HTERT RPE-1 (cell line): Measurements from ENCODE around the gene WSCD2.

Source experiments
- in situ Hi-C: fragments of 300-500 bp; cut with MboI; formaldehyde crosslinking; loops from 4 replicates; pipeline ENCODE4 v1.14.3; 2020; ENCODE audit warnings: low sequenced_read_pairs

The WSCD2 gene

GRCh38 chr12:108260039-108260438 is 131.0 kb downstream of the WSCD2 start:
- in situ Hi-C loops: no loop called here

GRCh38 chr12:108260969-108261368 is 131.9 kb downstream of the WSCD2 start:
- in situ Hi-C loops: no loop called here

DNA sequence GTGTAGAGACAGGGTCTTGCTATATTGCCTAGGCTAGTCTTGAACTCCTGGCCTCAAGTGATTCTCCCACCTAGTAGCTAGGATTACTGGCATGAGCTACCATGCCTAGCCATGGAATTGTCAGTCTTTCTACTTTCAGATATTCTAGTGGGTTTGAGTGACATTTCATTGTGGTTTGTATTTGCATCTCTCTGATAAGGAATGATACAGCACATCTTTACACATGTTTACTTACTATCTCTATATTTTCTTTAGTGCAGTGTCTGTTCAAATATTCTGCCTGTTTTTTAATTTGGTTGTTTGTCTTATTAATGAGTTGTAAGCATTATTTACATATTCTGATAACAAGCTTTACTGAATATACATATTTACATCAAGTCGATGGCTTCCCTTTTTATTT is 136.4 kb downstream of the WSCD2 start:
- in situ Hi-C loops: no loop called here

- in situ Hi-C loops: no loop called here
Observed at GRCh38 chr12:108266131-108266530, 137.0 kb downstream of the WSCD2 start.

DNA sequence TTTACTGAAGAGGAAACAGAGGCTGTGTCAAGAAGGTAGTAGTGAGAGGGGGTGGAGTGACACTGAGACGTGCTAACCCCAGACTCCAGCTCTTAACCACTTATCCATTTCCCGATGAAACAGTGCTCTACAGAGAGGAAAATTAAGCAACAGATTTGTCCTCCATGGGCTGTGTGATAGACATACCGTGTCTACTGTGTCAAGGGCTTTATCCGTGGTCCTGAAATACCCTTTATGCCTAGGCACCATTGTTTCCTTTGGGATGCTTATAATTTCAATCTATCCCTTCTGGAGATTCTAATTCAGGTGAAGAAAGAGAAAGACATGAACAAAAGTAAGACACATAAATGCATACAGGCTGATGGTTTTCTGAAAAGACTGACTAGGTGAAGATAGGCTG is 138.4 kb downstream of the WSCD2 start:
- in situ Hi-C loops: no loop called here

GRCh38 chr12:108268397-108268796 is 139.3 kb downstream of the WSCD2 start:
- in situ Hi-C loops: no loop called here

- in situ Hi-C loops: no loop called here
Observed at GRCh38 chr12:108269224-108269623, 140.1 kb downstream of the WSCD2 start.

DNA sequence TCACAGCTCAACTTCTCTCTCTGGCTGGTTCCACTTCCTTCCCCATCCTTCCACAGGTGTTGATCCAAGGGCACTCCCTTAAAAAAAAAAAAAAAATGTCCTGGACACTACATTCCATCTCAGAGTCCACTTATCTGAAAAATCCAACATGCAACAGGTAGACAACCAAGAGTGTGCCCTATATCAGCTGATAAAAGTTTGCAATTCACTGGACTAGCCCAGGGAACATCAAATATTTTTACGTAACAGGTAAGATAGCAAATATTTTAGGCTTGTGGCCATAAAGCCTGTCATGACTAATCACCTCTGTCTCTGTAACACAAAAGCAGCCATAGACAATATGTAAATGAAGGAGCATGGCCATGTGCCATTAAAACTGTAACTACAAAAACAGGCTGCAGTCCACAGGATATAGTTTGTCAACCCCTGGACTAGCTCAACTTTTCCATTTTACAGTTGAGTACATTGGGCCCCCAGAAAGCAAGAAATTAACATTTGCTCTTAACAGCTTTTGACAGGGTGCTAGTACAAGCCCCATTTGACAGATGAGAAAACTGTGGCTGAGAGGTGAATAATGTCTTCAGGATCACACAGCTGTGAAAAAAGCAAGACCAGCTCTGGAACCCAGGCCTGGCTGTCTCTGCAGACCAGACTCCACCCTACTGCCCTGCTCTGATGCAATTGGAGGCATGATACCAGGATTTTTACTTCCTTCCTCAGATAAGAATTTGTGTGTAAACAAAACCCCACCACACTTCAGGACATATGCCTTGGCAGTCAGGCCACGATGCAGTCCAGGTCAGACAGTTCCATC is 141.2 kb downstream of the WSCD2 start:
- in situ Hi-C loops: no loop called here

- in situ Hi-C loops: no loop called here
Observed at GRCh38 chr12:108270849-108271143, 141.7 kb downstream of the WSCD2 start.

DNA sequence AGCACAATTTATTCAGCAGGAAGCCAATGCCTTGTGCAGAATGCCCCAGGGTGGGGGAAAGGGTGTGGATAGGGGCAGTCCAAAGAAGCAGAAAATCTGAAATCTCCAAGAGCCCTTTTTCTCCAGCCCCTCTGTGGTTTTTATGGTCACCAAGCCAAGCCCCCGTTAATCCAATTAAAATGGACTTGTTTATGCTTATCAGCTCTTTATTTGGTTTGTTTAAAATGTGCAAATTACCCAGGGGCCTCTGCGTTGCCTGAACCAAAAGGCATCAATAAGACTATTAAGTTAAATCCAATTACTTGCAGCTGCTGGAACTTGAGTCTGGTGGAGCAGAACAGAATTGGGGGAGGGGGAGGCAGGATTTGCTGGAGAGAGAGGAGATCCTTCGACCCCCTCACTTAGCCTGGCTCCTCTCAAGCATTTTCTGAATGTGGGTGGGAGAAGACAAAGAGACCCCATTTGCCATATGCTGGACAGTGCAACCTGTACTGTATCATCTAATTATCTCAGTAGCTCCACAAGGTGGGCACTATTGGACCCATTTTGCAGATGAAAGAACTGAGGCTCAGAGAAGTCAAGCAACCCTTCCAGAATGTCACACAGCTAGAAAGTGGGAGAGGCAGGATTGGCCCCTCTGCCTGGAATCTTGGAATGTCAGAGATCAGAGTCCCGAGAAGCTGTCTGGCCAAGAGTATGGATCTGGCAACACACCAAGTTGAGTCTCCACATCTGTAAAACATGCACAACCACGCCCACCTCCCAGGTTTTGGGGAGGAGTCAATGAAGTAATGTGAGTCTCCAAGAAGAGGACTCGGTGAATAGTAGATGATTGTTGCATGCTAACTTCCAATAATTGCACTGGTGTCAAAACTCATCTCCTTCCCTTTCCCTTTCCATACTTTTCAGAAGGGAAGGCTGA is 143.1 kb downstream of the WSCD2 start:
- in situ Hi-C loops: no loop called here

DNA sequence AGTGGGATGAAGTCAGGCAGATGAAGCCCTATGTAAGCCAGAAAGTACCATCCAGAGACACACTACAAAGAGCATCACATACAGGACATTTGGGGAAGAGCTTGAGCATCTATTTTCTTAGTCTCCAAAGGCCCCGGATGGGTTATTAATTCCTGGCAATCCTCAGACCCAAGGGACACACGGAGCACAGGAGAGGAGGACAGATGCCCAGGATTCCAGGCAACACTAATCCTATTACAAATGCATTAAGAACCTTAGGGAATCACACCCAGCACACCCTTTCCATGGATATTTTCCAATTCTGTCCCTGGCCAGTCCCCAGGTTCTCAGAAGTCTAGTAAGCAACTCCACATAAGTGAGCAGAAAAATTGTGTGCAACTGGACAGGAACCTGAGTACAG is 144.1 kb downstream of the WSCD2 start:
- in situ Hi-C loops: no loop called here

DNA sequence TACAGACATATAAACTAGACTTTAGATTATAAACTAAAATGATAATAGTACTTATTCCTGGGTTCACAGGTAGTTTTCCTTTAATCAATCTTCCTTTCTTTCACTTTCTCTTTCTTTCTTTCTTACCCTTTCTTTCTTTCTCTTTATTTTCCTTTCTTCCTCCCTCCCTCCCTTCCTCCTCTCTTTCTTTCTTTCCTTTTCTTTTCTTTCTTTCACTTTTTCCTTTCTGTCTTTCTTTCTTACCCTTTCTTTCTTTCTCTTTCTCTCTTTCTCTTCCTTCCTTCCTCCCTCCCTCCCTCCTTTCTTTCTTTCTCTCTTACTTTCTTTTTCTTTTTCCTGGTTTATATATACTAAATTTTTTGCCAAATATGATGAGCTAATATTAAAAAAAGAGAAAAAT is 148.5 kb downstream of the WSCD2 start:
- in situ Hi-C loops: no loop called here

GRCh38 chr12:108282160-108282559 is 153.1 kb downstream of the WSCD2 start:
- in situ Hi-C loops: no loop called here

DNA sequence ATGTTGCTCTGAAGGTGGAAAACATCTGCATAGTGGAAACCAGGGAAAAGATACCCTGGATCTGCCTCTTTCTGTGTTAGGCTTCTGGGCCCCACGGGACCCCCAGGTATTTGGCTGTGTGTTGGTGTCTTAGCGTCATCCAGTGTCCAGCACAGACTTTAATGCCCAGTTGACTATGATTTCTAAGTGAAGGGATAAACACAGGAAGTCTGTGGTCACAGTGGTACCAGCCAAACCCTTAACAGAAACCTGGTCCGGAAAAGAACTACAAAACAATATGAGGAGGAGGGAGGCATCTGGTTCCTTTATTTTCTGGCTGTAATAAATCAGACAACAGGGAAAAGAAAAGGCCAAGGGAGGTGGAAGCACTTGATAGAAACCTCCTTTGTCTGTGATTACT is 153.6 kb downstream of the WSCD2 start:
- in situ Hi-C loops: no loop called here

DNA sequence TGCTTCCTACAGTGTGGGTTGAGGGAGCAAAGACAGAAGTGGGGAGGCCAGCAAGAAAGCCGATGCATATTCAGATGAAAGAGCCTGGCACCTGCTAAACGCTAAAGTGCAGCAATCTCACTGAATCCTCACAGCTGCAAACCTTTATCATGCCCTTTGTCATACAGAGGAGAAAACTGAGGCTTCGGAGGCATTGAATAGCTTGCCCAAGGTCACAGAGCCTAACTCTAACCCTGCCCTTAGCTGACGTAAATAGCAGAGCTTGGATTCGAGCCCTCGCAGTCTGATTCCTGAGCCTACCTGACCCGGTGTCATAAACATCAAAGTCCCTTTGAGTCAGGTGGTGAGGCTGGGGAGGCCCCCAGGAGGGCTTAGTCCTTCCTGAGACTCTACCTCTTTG is 155.1 kb downstream of the WSCD2 start:
- in situ Hi-C loops: no loop called here

DNA sequence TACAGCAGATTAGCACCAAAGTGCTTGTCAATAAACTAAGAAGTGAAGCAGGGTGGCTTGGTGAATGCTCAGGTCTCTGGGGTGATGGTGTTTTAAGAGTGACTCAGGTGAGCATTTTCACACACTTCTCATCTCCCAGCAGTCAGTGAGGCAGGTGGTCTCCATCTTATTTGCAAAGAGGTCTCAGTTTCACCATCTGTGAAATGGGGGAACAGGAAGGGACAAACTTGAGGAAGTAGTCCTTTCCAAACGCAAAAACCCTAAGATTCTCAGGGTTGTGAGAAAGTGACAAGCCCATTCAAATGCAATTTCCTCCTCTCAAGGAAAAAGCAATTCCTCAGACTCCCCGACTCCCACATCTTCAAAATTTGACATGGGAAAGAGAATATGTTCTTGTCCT is 155.9 kb downstream of the WSCD2 start:
- in situ Hi-C loops: no loop called here

DNA sequence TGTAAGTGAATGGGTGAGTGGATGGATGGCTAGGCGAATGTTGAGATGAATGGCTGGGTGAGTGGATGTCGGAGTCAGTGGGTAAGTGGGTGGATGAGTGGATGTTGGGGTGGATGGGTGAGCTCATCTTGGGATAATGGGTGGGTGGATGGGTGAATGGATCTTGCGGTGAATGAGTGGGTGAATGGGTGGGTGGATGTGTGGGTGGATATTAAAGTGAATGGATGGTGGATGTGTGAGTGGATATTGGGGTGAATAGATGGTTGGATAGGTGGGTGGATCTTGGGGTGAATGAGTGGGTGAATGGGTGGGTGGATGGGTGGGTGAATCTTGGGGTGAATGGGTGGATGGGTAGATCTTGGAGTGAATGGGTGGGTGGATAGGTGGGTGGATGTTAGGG is 158.1 kb downstream of the WSCD2 start:
- in situ Hi-C loops: no loop called here

DNA sequence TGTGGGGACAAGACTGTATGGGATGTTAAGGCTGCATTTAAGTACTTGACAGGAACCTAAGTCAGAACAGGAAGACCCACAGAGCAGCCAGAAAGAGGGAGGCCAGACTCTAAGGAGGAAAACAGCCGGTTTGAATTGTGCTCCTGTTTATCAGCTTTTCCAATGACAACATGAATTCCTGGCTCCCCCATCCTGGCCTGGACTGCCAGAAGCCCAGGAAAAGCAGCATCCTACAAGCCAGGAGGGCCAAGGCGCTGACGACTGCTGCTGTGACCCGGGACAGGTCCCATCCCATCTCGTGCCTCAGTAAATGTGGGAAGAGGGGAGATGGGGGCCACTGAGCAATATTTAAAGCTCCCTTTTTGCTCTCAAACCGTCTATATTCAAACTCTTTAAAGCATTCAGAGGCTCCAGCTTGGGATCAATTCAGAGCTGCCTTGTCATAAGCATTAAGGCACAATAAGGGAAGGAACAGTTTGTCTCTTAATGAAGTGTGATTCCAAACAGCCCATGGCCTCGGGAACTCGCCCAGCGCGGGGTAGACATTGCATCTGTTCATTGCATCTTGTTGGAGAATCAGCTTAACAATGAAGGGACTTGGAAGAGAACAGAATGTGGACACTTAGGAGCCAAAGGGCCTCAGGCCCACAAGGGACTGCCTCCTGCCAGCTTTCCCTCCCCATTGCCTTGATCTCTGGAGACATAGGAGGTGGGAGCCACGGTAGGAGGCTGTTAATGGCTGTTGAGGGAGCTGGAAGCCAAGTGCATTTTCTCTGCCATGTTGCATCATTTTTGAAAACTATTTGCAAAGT is 160.5 kb downstream of the WSCD2 start:
- in situ Hi-C loops: no loop called here

DNA sequence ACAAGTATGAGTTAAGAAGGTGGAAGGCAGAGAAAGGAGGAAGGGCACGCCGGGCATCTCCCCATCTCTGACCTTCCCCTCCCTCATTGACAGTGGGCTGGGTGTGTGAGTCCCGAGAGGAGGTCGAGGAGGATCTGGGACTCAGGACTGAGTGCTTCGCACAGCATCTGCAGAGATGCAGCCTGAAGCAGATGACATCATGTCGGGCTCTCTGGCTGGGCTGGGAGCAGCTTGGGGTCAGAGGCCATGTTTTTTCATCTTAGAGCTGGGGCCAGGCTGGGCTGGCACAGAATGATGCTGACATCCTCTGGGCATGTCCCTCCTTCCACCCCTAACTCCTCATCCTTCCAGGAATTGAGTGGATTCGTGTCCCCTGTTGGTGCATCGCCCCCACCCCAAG is 166.6 kb downstream of the WSCD2 start:
- in situ Hi-C loops: no loop called here

GRCh38 chr12:108296945-108297344 is 167.9 kb downstream of the WSCD2 start:
- in situ Hi-C loops: no loop called here

DNA sequence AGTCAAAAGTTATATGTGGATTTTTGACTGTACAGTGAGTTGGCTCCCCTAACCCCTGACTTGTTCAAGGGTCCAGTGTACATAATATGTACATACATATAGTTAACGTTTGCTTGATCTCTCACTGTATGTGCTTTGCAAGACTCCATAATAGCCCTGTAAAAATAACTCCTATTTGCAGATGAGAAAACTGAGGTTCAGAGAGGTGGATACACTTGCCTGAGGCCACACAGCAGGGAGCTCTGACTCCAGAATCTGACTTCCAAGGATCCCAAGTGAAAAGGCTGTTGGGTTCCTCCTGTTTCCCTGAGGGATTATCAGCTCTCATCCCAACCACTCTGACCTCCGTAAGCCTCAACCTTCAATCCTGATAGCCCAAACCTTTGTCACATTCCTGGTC is 168.3 kb downstream of the WSCD2 start:
- in situ Hi-C loops: no loop called here
